ENCODE measurements around the gene VPS26C.
A peak's percentile ranks its signal among the peaks of the same experiment; 100 is the strongest.

The VPS26C gene

GRCh38 chr21:37193676-37194075 is 73.5 kb downstream of the VPS26C start:
- H3K27ac Mint-ChIP-seq, result no peak overlapping the region
- no peaks in the 10 kb centered on the region for H3K4me1 Mint-ChIP-seq (ENCODE audit: low read depth)
- no peaks in the 10 kb centered on the region for H3K9me3 Mint-ChIP-seq
- H3K36me3 Mint-ChIP-seq (ENCODE audit: low read depth), result peaks cover 94% of the 10 kb centered on the region
- no peak for DNase-seq
- H3K27me3 Mint-ChIP-seq, result no peaks in the 10 kb centered on the region
- H3K4me3 Mint-ChIP-seq, result no peak overlapping the region

DNA sequence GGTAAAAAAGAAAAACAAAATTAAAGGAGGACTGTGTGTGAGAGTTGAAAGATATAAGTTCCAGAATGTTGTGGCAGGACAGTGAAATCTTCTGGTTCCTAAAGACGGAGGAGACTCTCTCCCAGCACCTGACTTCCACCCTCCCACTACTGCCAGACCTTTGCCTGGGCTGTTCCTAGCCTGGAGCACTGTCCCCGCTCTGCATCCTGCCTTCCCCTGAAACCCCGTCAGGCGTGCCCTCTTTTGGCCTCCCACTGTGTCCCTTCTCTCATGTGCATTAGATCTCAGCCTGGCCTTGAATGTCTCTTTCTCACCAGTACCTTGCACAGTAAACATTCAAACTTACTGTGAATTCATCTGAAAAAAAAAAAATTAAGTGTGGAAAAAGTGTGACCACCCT is 74.1 kb downstream of the VPS26C start:
- Mint-ChIP-seq H3K27me3 (no peaks in the 10 kb centered on the region), H3K9me3 (no peaks in the 10 kb centered on the region), H3K27ac (no peak overlapping the region), H3K4me1 (ENCODE audit: low read depth) (no peaks in the 10 kb centered on the region), H3K4me3 (no peak overlapping the region), H3K36me3 (ENCODE audit: low read depth) (peaks cover 93% of the 10 kb centered on the region)
- DNase-seq, result no peak

DNA sequence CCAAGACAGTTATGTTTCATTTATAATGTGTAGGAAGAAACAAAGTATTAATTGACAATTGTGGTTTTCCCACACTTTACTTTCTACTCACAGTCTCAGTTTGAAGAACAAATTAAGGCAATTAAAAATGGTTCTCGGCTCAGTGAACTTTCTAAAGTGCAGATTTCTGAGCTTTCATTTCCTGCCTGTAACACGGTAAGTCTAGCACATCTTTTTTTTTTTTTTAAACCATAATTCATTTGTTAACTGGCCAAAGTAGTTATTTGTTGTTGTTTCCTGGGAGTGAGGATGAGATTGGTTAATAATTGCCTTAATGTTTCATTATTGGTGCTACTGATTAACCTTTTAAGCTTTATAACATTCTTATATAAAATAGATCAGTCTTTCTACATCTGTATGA is 75.1 kb downstream of the VPS26C start:
- Mint-ChIP-seq H3K4me3 (no peak overlapping the region), H3K27me3 (no peaks in the 10 kb centered on the region), H3K36me3 (ENCODE audit: low read depth) (peaks cover 93% of the 10 kb centered on the region), H3K27ac (peak overlapping the region; percentile 12), H3K4me1 (ENCODE audit: low read depth) (no peaks in the 10 kb centered on the region), H3K9me3 (no peaks in the 10 kb centered on the region)
- no peak for DNase-seq

GRCh38 chr21:37188825-37189224 is 78.3 kb downstream of the VPS26C start:
- H3K4me3 Mint-ChIP-seq, result no peak overlapping the region
- DNase-seq, result no peak
- H3K27ac Mint-ChIP-seq, result no peak overlapping the region
- H3K27me3 Mint-ChIP-seq, result no peaks in the 10 kb centered on the region
- H3K36me3 Mint-ChIP-seq (ENCODE audit: low read depth), result peaks cover 84% of the 10 kb centered on the region
- no peaks in the 10 kb centered on the region for H3K9me3 Mint-ChIP-seq
- peaks cover 12% of the 10 kb centered on the region for H3K4me1 Mint-ChIP-seq (ENCODE audit: low read depth)

GRCh38 chr21:37186983-37187382 is 80.2 kb downstream of the VPS26C start:
- no peak overlapping the region for H3K27ac Mint-ChIP-seq
- H3K36me3 Mint-ChIP-seq (ENCODE audit: low read depth), result peaks cover 80% of the 10 kb centered on the region
- H3K27me3 Mint-ChIP-seq, result no peaks in the 10 kb centered on the region

DNA sequence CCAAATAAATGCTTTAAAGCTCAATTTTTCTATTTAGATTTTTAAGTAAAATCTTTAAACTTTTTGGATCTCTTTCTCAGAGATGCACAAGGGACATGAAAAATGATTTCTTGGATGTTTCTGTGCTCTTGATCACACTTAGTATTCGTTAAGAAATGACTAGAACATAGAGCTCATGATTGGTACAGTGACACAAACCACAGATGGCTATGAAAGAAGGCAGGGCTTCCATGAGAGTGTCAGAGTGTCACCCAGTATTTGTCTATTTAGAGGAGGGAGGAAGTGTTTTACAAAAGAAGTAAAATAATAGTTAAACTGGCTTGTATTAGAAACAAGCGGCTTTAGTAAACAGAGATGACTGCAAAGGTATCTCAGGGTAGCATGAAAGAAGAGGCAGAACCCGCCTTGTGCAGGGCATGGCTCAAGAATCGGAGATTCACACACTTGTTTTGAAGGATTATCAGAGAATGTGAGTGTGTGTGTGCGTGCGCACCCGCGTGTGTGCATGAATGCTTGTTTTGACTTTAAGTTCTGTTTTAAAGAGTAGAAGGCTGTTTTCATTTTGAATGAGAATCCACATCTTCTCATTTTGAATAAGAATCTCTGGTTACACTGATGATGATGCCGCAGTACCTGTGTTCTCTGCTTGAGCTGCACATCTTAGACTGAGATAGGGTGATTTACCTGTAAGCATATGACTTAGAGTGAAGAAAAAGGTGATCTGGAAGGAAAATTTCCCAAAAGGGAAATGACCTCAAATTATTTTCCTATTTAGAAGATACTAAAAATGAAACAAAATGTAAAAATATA is 82.1 kb downstream of the VPS26C start:
- Mint-ChIP-seq H3K4me1 (ENCODE audit: low read depth) (peaks cover 16% of the 10 kb centered on the region), H3K27me3 (no peaks in the 10 kb centered on the region), H3K36me3 (ENCODE audit: low read depth) (peaks cover 73% of the 10 kb centered on the region), H3K4me3 (no peak overlapping the region), H3K9me3 (peaks cover 2% of the 10 kb centered on the region), H3K27ac (peak overlapping the region; percentile 44)
- DNase-seq, result no peak

More at GRCh38 chr21:37186983-37187382, 80.2 kb downstream of the VPS26C start:
- no peak for DNase-seq
- peaks cover 16% of the 10 kb centered on the region for H3K4me1 Mint-ChIP-seq (ENCODE audit: low read depth)
- no peaks in the 10 kb centered on the region for H3K9me3 Mint-ChIP-seq
- H3K4me3 Mint-ChIP-seq, result no peak overlapping the region

GRCh38 chr21:37183749-37184148 is 83.4 kb downstream of the VPS26C start:
- Mint-ChIP-seq H3K36me3 (ENCODE audit: low read depth) (peaks cover 72% of the 10 kb centered on the region), H3K27me3 (no peaks in the 10 kb centered on the region), H3K27ac (peak overlapping the region; percentile 70), H3K4me3 (no peak overlapping the region), H3K4me1 (ENCODE audit: low read depth) (peaks cover 16% of the 10 kb centered on the region), H3K9me3 (peaks cover 7% of the 10 kb centered on the region)
- no peak for DNase-seq

DNA sequence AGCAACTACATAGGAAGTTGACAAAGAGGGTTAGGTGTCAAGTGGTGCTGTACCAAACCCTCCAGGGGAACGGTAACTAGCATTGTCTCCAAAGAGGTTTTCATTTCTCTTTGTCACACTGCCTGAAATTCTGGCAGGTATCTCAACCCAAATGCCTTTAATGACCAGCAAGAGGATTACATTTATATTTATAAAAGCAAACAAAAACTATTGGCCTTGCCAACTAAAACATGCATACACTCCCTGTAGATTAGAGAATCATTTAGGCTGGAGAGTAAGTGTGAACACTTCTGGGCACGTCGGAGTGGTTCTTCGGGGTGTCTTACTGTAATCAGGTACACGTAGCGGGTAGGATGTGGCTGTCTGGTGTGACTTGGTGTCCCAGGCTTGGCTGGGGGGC is 84.9 kb downstream of the VPS26C start:
- no peak for DNase-seq
- Mint-ChIP-seq H3K27me3 (no peaks in the 10 kb centered on the region), H3K9me3 (peaks cover 7% of the 10 kb centered on the region), H3K36me3 (ENCODE audit: low read depth) (peaks cover 74% of the 10 kb centered on the region), H3K4me3 (no peak overlapping the region), H3K27ac (no peak overlapping the region), H3K4me1 (ENCODE audit: low read depth) (peaks cover 16% of the 10 kb centered on the region)

GRCh38 chr21:37181059-37181458 is 86.1 kb downstream of the VPS26C start:
- DNase-seq, result no peak
- Mint-ChIP-seq H3K27me3 (no peaks in the 10 kb centered on the region), H3K9me3 (peaks cover 7% of the 10 kb centered on the region), H3K36me3 (ENCODE audit: low read depth) (peaks cover 76% of the 10 kb centered on the region), H3K27ac (no peak overlapping the region), H3K4me1 (ENCODE audit: low read depth) (peaks cover 16% of the 10 kb centered on the region), H3K4me3 (no peak overlapping the region)

- no peak for DNase-seq
- Mint-ChIP-seq H3K36me3 (ENCODE audit: low read depth) (peaks cover 89% of the 10 kb centered on the region), H3K9me3 (peaks cover 7% of the 10 kb centered on the region), H3K27ac (no peak overlapping the region), H3K4me1 (ENCODE audit: low read depth) (no peaks in the 10 kb centered on the region), H3K4me3 (no peak overlapping the region), H3K27me3 (no peaks in the 10 kb centered on the region)
Observed at GRCh38 chr21:37176716-37177115, 90.4 kb downstream of the VPS26C start.
